ENCODE data around the gene IQGAP2.
"Not testable (repeated sequence)": the region's sequence is repeated elsewhere in the genome, so short reads cannot be mapped to it uniquely, and the experiment has no call there.

The IQGAP2 gene

DNA sequence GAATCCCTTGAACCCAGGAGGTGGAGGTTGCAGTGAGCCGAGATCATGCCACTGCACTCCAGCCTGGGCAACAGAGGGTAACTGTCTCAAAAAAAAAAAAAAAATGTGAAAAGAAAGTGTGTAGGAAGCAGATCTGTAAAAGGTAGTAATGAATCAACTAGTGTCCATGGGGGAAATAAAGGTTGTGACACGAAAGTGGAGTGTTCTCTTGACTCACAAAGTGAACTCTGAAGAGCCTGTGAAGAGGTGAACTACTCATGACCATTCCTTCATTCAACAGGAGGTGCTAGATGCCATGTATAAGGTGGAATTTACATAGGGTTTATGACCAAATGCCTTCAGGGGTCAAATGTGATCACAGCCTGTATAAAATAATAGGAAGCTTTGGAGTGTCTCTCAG, 12.8 kb downstream of the IQGAP2 start:
- DNase-seq = no peak

DNA sequence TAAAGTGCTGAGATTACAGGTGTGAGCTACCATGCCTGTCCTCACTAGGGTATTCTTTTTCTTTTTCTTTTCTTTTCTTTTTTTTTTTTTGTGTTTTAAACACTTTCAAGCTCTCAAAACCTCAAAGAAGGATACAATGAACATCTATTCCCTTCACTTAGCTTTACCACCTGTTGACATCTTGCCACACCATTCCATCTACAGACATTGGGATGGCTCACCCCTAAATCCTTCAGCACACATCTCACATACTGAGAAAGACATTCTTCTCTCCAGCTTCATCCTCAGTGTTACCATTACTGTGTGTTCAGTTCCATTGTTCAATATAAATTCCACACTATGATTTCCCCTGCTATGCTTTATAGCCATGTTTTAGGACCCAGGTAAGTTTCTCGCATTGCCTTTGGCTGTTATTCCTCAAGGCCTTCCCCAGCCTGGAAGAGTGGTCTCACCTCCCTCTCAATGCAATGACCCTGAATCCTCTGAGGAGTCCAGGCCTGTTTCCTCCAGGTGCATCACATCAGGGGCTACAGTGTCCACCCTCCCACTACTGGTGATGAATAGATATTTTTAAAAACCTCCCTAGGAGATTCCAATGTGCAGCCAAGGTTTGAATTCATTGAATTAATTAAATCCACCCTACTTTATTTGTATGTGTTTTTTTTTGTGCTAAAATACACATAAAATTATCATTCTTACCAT, 16.7 kb downstream of the IQGAP2 start:
- DNase-seq = no peak

DNA sequence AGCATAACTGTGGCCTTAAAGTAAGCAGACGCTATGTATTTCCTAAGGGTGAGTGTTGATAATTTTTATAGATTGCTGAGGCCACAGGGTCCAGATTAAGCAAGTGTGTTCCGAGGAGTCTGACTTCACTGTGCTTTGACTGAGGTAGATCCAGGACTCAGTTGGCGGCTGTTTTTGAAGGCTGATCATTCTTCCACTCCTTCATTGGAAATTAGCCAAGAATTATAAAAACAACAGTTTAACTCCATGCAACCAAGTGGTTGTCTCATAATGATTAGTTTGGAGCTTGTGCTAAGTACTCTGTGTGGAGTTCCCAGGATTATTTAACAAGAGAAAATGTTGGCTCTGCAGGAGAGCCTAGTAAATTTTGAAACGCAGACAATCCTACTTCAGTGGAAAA, 19.1 kb downstream of the IQGAP2 start:
- DNase-seq = no peak

DNA sequence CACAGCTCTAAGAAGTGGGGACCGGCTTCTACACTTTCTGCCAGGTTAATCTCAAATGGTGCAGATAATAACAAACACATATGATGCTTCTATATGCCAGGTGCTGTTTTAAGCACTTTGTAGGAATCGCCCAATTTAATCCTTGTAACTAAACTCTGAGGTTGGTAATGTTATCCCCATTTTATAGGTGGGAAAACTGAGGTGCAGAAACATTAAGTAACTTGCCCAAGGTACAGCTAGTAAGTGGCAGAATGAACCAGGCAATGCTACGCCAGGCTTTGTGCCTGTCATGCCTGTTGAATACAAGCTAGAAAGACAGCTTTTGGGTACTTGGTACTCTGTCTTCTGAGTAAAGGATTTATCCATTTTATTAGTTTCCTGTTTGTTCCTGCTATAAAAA, 19.7 kb downstream of the IQGAP2 start:
- no peak for DNase-seq

DNA sequence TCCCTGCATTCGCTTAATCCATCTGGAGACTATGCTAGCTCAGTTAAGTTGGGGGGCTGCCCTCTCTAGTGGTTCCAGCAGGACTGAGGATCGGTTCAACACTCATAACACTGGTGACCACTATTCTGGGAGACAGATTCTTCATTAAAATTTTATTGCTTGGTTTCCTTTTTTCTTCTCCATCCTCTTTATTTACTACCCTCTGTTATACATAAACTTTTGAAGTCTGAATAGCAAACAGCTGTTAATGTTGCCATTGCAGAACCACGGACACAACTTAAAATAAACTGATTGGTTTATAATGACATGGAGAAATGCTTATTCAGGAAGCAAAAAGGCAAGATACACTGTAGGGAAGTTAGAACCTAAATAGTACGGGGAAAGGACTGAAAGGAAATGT, 22.1 kb downstream of the IQGAP2 start:
- no peak for DNase-seq

DNA sequence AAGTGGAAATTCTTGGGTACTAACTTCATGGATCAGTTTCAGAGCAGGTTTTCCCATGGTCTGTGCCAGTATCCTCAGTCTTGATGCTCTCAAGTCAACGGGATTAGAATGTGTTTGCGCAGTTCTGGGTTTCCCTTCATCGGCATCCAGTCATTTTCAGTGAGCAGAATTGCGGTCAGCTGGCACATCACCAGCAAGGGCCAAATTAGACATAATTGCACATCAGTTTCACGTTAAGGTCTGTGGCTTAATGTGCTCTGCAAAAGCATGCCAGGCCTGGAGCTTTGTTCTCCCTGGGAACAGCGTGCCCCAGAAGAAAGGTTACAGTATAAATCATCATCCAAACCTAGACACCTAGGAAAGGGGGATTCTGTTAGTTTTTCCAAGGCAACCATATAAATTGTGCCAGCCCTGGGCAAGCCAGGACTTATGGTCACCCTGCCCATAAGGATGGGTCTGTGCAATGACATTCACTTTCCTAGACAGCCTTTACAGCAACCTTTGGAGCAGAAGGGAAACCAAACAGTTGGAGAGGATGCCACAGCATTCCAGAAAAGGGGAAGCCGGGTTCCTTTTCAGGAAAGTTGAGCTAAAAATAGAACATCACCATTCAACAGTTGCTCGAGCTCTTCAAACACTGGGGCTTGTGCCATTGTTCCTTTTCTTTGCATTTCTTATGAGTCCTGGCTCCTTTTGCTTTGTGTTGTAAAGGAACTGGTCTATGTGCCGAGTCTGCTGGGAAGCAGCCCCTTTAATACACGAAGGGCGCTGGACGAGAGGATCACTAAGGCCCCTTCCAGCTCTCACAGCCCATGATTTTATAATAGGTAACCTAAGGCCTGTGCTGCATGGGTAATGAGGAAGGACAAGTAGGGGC, 23.1 kb downstream of the IQGAP2 start:
- DNase-seq = no peak

DNA sequence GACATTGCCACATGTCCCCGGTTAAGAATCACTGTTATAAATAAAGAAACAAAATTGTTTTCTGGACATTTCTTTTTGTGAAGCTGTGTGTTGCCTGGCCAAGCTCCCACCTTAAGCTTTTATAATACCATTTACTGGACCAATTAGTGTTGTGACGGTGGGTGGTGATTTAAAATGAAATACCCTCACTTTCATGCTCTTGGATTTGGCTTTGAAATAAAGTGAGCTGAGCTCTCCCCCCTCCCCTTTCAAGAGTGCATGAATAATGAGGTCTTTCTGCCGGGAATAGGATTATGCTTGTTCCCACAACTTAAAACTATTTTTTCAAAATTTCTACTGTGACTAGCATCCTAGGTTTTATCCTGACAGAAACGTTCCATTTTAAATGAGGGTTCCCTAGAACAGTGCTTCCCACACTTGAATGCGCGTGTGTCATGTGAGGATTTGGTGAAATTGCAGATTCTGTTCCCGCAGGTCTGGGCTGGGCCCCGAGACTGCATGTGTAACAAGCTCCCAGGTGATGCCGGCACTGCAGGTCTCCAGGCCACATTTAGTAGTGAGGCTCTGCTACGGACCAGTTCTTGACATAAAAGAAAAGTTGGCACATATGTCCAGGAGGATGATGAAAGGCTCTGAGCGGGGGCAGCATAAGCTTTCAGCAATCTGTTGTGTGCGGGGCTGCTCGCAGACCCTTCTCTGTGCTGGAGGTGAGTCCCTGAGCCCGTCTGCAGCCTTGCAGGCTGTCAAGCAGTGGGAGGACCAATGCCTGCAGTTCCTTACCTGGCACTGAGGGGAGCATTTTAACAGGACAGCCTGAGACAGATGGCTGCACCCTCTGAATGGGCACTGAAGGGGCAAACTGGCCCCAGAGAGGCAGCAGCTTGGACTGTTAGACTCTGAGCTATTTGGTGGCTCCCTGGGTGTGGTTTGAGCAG, 24.4 kb downstream of the IQGAP2 start:
- no peak for DNase-seq

DNA sequence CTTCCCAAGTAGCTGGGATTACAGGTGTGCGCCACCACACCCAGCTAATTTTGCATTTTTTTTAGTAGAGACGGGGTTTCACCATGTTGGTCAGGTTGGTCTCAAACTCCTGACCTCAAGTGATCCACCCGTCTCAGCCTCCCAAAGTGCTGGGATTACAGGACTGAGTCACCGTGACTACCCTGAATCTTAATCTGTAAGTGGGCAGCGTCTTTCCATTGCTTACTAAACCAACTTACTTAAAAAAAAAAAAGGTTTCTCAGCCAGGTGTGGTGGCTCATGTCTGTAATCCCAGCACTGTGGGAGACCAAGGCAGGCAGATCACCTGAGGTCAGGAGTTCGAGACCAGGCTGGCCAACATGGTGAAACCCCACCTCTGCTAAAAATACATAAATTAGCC, 25.5 kb downstream of the IQGAP2 start:
- DNase-seq = not testable (repeated sequence)

DNA sequence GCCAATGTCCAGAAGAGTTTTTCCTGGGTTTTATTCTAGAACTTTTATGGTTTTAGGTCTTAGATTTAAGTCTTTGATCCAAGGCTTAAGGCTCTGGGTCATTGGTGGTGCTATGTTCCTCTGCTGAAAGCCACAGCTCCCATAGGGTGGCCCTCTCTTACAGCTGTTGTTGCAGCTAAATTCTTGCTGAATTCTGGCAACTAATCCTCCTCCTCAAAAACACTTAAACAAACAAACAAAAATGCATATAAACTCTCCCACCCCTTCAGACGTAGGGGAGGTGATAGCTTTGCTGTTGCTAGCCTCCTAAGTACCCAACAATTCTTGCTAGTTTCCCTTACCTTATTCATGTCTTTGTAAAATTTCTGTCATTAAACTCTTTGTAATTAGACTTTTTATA, 30.2 kb downstream of the IQGAP2 start:
- DNase-seq = no peak

DNA sequence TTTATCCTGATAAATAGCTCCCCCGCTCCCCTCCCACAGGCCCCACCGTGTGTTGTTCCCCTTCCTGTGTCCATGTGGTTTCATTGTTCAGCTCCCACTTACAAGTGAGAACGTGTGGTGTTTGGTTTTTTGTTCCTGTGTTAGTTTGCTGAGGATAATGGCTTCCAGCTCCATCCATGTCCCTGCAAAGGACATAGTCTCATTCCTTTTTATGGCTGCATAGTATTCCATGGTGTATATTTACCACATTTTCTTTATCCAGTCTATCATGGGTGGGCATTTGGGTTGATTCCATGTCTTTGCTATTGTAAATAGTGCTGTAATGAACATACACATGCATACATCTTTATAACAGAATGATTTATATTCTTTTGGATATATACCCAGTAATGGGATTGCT, 34.4 kb downstream of the IQGAP2 start:
- DNase-seq = not testable (repeated sequence)

DNA sequence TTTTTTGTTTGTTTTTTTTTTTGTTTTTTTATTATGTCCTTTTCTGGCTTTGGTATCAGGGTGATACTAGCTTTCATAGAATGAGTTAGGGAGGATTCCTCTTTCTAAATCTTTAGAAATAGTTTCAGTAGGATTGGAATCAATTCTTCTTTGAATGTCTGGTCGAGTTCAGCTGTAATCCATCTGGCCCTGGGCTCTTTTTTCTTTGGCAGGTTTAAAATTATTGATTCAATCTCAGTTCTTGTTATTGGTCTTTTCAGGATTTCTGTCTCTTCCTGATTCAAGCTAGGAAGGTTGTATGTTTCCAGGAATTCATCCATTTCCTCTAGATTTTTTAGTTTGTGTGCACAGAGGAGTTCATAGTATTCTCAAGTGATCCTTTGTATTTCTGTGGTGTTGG, 34.9 kb downstream of the IQGAP2 start:
- DNase-seq = no peak

DNA sequence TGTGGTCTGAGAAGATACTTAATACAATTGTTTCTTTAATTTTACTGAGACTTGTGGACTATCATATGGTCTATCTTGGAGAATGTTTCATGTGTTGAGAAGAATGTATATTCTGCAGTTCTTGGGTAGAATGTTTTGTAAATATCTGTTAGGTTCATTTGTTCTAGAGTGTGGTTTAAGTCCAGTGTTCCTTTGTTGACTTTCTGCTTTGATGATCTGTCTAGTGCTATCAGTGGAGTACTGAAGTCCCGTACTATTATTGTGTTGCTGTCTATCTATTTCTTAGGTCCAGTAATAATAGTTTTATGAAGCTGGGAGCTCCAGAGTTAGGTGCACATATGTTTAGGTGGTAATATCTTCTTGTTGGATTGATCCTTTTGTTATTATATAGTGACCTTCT, 36.1 kb downstream of the IQGAP2 start:
- no peak for DNase-seq

DNA sequence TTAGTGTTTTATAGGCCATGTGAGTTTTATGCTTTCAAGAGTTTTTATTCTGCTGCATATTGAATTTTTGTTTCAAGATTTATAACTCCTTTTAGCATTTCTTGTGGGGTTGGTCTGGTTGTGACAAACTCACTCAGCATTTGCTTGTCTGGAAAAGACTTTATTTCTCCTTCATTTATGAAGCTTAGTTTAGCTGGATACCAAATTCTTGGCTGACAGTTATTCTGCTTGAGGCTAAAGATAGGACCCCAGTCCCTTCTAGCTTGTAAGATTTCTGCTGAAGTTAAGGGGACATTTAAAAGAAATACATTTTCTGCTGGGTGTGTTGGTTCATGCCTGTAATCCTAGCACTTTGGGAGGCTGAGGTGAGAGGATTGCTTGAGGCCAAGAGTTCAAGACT, 36.8 kb downstream of the IQGAP2 start:
- DNase-seq = no peak

DNA sequence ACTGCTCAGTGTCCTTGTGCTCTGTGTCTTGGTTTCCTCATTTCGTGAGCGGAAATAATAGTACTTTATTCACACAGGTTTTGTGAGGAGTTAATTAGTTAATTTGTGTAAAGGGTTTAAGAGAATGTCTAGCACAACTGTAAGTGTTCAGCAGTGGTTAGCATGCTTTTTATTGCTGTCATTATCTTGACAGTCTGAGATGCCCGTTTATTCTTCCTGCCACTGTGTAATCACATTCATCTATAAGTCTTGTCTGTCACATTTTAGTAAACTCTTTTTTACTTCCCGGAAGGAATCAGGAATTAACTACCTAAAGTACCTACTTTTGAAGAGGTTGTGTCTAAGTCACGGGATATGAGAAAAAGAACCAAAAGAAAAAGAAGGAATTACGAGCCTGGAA, 38.0 kb downstream of the IQGAP2 start:
- no peak for DNase-seq

DNA sequence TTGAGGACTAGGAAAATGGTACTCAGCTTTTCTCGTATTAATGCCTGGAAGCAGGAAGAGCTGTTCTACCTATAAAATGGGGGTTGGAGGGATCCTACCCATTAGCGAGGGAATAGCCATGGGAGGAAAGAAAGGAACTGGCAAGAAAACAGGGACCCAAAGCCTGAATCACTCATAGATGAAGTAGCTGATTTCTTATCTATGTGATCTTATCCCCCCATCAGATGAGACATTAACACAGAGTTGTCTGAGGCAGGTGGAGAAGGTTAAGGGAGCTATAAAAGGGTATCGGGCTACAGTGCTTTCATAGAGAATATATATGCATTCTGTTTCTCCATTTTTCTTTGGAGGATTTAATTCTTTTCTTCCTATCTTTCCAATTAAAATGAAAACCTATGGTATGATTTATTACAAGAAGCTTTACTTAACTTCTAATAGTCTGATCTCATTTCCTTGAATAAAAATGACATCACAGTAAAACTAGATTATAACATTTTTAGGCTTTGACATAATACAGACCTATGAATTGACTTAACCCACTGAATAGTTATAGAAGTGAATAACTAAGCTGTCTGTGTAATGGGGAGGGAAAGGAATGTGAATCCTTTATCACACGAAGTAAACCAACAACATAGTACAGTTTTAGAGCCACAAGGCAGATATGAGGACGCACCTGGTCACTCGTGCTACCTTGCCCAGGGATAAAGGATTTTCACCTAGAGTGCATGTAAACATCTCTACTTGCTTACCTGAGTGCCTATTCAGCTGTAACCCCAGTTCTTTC, 39.0 kb downstream of the IQGAP2 start:
- no peak for DNase-seq

DNA sequence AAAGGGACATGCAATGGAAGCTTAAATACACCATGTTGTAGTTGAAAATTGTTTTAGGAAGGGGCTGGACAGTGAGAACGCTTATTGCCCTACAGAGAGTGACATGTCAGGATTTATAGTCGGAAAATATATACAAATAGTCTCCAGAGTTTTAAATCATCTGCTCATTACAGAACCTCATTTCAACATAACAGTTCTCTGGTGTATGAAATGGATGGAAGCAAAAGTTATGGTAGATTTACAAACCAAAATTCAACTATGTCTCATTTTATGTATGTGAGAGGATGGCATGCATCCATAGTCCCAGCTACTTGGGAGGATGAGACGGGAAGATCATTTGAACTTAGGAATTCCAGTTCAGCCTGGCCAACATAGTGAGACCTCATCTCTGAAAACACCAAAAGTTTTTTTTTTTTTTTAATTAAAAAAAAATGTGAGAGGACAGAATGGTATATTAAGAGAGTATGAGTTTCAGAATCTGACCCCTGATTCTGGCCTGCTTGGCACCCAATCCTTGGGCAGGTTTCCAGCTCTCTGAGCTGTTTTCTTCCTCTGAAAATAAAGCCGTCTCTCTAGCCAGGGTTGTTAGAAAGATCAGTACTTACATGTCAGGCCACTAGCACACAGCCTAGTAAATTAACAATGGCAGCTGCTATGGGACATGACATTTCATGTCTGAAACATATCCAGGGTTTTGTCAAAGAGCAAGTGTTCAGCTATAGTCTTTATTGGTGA, 40.1 kb downstream of the IQGAP2 start:
- DNase-seq = no peak

DNA sequence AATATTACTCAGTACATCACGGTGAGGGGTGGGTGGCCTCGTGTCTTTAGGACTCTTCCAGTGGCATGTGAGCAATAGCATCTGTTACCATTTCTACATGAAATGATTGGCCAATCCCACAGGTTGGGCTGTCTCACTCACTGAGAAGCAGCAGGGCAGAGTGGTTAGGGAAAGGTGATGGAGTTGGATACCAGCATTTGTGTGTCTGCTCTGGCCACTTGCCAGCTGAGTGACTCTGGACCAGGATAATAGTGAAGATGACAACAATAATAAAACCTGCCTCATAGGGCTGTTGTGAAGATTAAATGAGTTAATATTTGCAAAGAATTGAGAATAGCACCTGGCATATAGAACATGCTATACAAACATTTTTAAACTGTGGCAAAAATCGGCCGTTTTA, 42.0 kb downstream of the IQGAP2 start:
- DNase-seq = no peak

DNA sequence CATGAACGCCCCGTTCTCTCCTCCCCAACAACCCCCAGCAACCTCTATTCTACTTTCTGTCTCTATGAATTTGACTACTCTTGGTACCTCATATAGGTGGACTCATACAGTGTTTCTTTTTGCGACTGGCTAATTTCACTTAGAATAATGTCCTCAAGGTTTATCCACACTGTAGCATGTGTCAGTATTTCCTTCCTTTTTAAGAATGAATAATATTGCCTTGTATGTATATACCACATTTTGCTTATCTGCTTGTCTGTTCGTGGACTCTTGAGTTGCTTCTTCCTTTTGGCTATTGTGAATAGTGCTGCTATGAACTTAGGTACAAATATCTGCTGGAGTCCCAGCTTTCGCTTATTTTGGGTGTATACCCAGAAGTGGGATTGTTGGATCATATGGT, 42.7 kb downstream of the IQGAP2 start:
- DNase-seq = no peak

DNA sequence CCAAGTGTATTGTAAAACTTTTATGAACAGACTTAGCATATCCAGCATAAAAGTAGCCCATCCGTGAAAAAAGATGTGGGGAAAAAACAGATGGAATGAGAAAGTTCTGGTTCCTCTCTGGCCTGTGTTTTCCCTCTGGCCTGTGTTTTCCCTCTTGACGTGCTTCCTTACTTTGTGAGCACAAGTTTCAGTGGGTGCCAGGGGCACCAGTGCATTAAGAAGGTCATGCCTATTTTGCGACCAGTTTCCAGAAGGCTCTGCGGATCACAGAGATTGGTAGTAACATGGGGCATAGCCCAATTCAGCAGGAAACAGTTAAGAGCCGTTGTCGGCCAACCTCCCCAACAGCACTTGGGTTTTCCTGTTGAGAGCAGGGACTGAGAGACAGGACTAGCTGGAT, 43.7 kb downstream of the IQGAP2 start:
- DNase-seq = no peak

DNA sequence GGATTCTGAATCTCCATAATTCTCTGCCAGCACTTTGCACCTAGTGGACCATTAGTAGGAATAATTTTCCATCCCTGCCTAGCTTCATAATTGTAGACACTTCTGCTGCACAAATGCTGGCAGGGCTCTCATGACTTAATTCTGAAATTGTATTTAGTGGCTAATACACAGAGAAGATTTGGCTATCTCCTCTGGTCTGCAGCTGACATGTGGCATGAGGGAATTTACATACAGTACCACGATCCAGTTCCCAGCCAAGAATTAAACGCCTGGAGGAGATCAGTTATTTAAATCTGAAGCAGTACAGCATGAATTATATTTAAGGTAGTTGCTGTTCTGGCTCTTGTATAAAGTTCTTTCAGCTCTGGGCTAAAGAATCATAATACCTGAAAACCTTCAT, 46.5 kb downstream of the IQGAP2 start:
- no peak for DNase-seq

DNA sequence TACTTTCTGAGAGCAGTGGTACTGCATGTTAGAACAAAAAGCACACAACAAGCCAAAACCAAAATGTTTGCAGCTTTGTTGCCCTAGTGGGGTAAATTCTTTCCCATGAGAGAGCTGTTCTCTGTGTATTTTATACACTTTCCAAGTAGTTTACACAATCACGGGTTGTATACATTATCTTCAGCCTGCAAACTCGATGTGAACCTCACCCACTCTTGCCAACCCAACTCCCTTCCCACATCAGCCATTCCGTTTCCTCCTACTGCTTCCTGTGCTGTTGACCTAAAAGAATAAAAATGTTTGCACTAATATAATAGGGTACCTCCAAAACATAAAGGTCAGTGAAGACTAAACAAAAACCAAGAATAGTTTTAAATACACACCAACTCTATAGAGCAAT, 47.0 kb downstream of the IQGAP2 start:
- no peak for DNase-seq

Measured in stimulated activated CD8-positive, alpha-beta memory T cell treated with anti-CD3 and anti-CD28 coated beads, Interleukin-4, amount 100 ng/mL, for 48 hours (primary cell).